K562 (cell line): ENCODE measurements around the gene BMF. TPM values are rescaled to one million over a fixed set of nuclear protein-coding genes. Genes with fewer than 3 reads are reported as not detected.

ENCODE experiments used
- ARID1B ChIP-seq: fragments of 450-650 bp; IDR thresholded peaks from 2 replicates; pipeline ENCODE4 v1.6.1; 2016; ENCODE audit warnings: antibody characterized with exemption, mild to moderate bottlenecking, inconsistent platforms
- BRCA1 ChIP-seq, 2 experiments: fragments of 450-650 bp in 1 of 2; sonication (generic) in 1 of 2; formaldehyde crosslinking in 1 of 2; IDR thresholded peaks; 2 replicates each; pipeline versions ENCODE4 v1.5.0 to v1.6.1; 2017 to 2020; ENCODE audit warnings: mild to moderate bottlenecking in 1 of 2, missing genetic modification reagents in 1 of 2
- CGGBP1 ChIP-seq: fragments of 250-450 bp; sonication (Bioruptor Pico); IDR thresholded peaks from 2 replicates; pipeline ENCODE4 v1.9.0; 2021; ENCODE audit warnings: mild to moderate bottlenecking
- CHD2 ChIP-seq: IDR thresholded peaks from 2 replicates; pipeline ENCODE4 v1.6.1; 2011; ENCODE audit warnings: low read depth, low read length
- E2F1 ChIP-seq: sonication (generic); formaldehyde crosslinking; IDR thresholded peaks from 2 replicates; pipeline ENCODE4 v1.8.1; 2023; ENCODE audit warnings: mild to moderate bottlenecking, missing genetic modification reagents, moderate library complexity
- HES1 ChIP-seq: fragments of 450-650 bp; IDR thresholded peaks from 2 replicates; pipeline ENCODE4 v1.6.1; 2016; ENCODE audit warnings: low read depth, mild to moderate bottlenecking, moderate library complexity
- MEF2D ChIP-seq: conservative IDR thresholded peaks from 2 replicates; pipeline ENCODE4 v1.6.1; 2016; ENCODE audit warnings: low read depth, missing genetic modification characterization, missing compliant biosample characterization
- MXD1 ChIP-seq: fragments of 250-450 bp; sonication (Bioruptor Pico); IDR thresholded peaks from 2 replicates; pipeline ENCODE4 v1.8.0; 2021; ENCODE audit warnings: borderline replicate concordance, mild to moderate bottlenecking, moderate library complexity; ENCODE audit not compliant: poor library complexity, severe bottlenecking
- NCOA6 ChIP-seq: fragments of 450-650 bp; IDR thresholded peaks from 2 replicates; pipeline ENCODE4 v1.6.1; 2017; ENCODE audit warnings: mild to moderate bottlenecking
- OTX1 ChIP-seq: fragments of 450-650 bp; formaldehyde crosslinking; IDR thresholded peaks from 2 replicates; pipeline ENCODE4 v1.4.0; 2022; ENCODE audit warnings: mild to moderate bottlenecking
- PATZ1 ChIP-seq: fragments of 250-450 bp; sonication (Bioruptor Pico); IDR thresholded peaks from 2 replicates; pipeline ENCODE4 v1.5.0; 2020; ENCODE audit warnings: mild to moderate bottlenecking, borderline replicate concordance
- RBM22 ChIP-seq: fragments of 200-400 bp; formaldehyde crosslinking; IDR thresholded peaks from 2 replicates; pipeline ENCODE4 v1.6.1; 2018; ENCODE audit warnings: low read length, low read depth; ENCODE audit not compliant: poor library complexity, severe bottlenecking
- STAG1 ChIP-seq: sonication (generic); formaldehyde crosslinking; IDR thresholded peaks from 2 replicates; pipeline ENCODE4 v1.5.0; 2020; ENCODE audit warnings: missing genetic modification reagents, borderline replicate concordance
- STAT5A ChIP-seq: IDR thresholded peaks from 2 replicates; pipeline ENCODE4 v1.6.1; 2012; ENCODE audit warnings: low read length, inconsistent platforms, borderline replicate concordance
- STAT6 ChIP-seq: sonication (generic); formaldehyde crosslinking; IDR thresholded peaks from 2 replicates; pipeline ENCODE4 v1.8.1; 2023; ENCODE audit warnings: mild to moderate bottlenecking, missing genetic modification reagents
- ZNF717 ChIP-seq: fragments of 250-450 bp; sonication (Bioruptor Pico); IDR thresholded peaks from 2 replicates; pipeline ENCODE4 v1.5.0; 2021
- ZSCAN29 ChIP-seq: fragments of 450-650 bp; IDR thresholded peaks from 2 replicates; pipeline ENCODE4 v1.6.1; 2017
- ZZZ3 ChIP-seq: fragments of 450-650 bp; IDR thresholded peaks from 2 replicates; pipeline ENCODE4 v1.6.1; 2016; ENCODE audit warnings: antibody characterized with exemption, mild to moderate bottlenecking, moderate library complexity
- polyA plus RNA-seq, 8 experiments: library from polyadenylated mRNA; depleted of rRNA in 4 of 8; stranded (reverse) in 5 of 8; unstranded in 3 of 8; fragments of >200 nt; fragmentation: Nextera tagmentation in 2 of 8; fragmentation: Illumina TruSeq in 1 of 8; extraction: Ambion mirVana in 2 of 8; extraction: Trizol in 1 of 8; gene quantifications; 2 replicates each; pipeline versions ENCODE4 v1.2.1 to v1.2.3, GENCODE V29; 2011 to 2014; ENCODE audit warnings: inconsistent platforms in 1 of 8, missing spikeins in 1 of 8
- total RNA-seq, 7 experiments: library from RNA; depleted of rRNA in 6 of 7; stranded (reverse); fragments of >200 nt in 6 of 7; fragmentation: Illumina TruSeq in 2 of 7; extraction: Trizol in 2 of 7; gene quantifications; 2 replicates each; pipeline versions ENCODE4 v1.2.1 to v1.2.3, GENCODE V29; 2011 to 2021; ENCODE audit warnings: low replicate concordance in 1 of 7
- TF ChIP-seq, protein P1 (sequence below): sonication (generic); formaldehyde crosslinking; IDR thresholded peaks from 2 replicates; pipeline ENCODE4 v1.9.0; 2022; ENCODE audit warnings: mild to moderate bottlenecking, missing genetic modification reagents

The BMF gene
- total and polyA plus RNA-seq, 9 of the 15 experiments (the other 6 are each of a cell fraction or from before 2014, with no cell fraction given), result 0.25 to 0.91 (median 0.59) TPM; not detected in 2

GRCh38 chr15:40098489-40099261 lies 10.0 kb downstream of the BMF start (continued):
- TF ChIP-seq STAT6 (CRISPR knock-in tag) (no peak), BRCA1 (IDR thresholded peaks at IDR 0.05) (no peak), BRCA1 (CRISPR knock-in tag; IDR thresholded peaks at IDR 0.05) (no peak), MXD1 (CRISPR knock-in tag) (no peak), STAG1 (CRISPR knock-in tag) (no peak), ARID1B (peak; percentile 78), HES1 (peak; percentile 55), STAT5A (no peak), ZNF717 (CRISPR knock-in tag) (no peak), NCOA6 (no peak), CGGBP1 (CRISPR knock-in tag) (no peak), RBM22 (no peak), ZSCAN29 (no peak), E2F1 (no peak), ZZZ3 (no peak), OTX1 (CRISPR knock-in tag) (0 out of 2 replicates have a peak, but pooled peaks have one; percentile 8), MEF2D (tag) (peak; percentile 99), CHD2 (no peak), PATZ1 (no peak)
- TF ChIP-seq, protein P1, sequence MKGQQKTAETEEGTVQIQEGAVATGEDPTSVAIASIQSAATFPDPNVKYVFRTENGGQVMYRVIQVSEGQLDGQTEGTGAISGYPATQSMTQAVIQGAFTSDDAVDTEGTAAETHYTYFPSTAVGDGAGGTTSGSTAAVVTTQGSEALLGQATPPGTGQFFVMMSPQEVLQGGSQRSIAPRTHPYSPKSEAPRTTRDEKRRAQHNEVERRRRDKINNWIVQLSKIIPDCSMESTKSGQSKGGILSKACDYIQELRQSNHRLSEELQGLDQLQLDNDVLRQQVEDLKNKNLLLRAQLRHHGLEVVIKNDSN, result no peak; the same call in 1 of the 2 replicates
